Prostate gland (tissue), 2 donors: ENCODE data around the gene TAF5. TPM values are rescaled to one million over a fixed set of nuclear protein-coding genes. Genes with fewer than 3 reads are reported as not detected.
"Not testable (repeated sequence)": the region's sequence is repeated elsewhere in the genome, so short reads cannot be mapped to it uniquely, and the experiment has no call there.

Experiments used
- DNase-seq: peaks from one replicate; pipeline ENCODE4 v3.0.0-alpha.2; 2019; ENCODE audit warnings: low spot score
- H3K27ac ChIP-seq, 2 donors: fragments of 200-600 bp; sonication (generic); 2 replicates each; pipeline ENCODE4 v1.5.1; 2017 to 2019
- H3K27me3 ChIP-seq: fragments of 200-600 bp; sonication (generic); replicated peaks from 2 replicates; pipeline ENCODE4 v1.5.1; 2019; ENCODE audit not compliant: insufficient read depth
- H3K36me3 ChIP-seq, 2 donors: fragments of 200-600 bp; sonication (generic); 1 replicate in 1 of 2; 2 replicates in 1 of 2; pipeline versions ENCODE4 v1.5.1 to v1.8.1; 2017 to 2019
- H3K4me1 ChIP-seq: fragments of 200-600 bp; sonication (generic); replicated peaks from 2 replicates; pipeline ENCODE4 v1.5.1; 2019
- H3K4me3 ChIP-seq, 2 donors: fragments of 200-600 bp; sonication (generic); 2 replicates each; pipeline ENCODE4 v1.5.1; 2017 to 2019
- H3K9me3 ChIP-seq: fragments of 200-600 bp; sonication (generic); 2 replicates; pipeline ENCODE4 v1.5.1; 2017
- CTCF ChIP-seq, 4 experiments: fragments of 200-600 bp in 2 of 4; fragments of 450-650 bp in 2 of 4; sonication (generic) in 2 of 4; IDR thresholded peaks; 1 replicate in 3 of 4; 2 replicates in 1 of 4; pipeline ENCODE4 v1.5.1; 2016 to 2019; ENCODE audit warnings: antibody characterized with exemption in 4 of 4, mild to moderate bottlenecking in 2 of 4, moderate library complexity in 2 of 4
- POLR2A ChIP-seq: fragments of 450-650 bp; IDR thresholded peaks from one replicate; pipeline ENCODE4 v1.6.1; 2016; ENCODE audit warnings: antibody characterized with exemption, mild to moderate bottlenecking
- POLR2AphosphoS5 ChIP-seq: sonication (generic); formaldehyde crosslinking; IDR thresholded peaks from one replicate; pipeline ENCODE4 v1.6.1; 2017; ENCODE audit warnings: antibody characterized with exemption
- WGBS: methylation state at CpG from one replicate; pipeline ENCODE4 v1.1.5; 2018; 5-methylcytosine and 5-hydroxymethylcytosine counted together
- intact Hi-C: fragments of 100-400 bp; cut with DNase I; formaldehyde crosslinking; loops from one replicate; pipeline ENCODE4 v1.14.2; 2022
- total RNA-seq, 2 donors: library from RNA; depleted of rRNA; stranded (reverse); fragments of >200 nt; gene quantifications; one replicate each; pipeline ENCODE4 v1.1.0, GENCODE V29; 2016

TAF5 gene
- total RNA-seq, 2 donors from 2014 or later = 3.7 to 16.0 TPM

DNA sequence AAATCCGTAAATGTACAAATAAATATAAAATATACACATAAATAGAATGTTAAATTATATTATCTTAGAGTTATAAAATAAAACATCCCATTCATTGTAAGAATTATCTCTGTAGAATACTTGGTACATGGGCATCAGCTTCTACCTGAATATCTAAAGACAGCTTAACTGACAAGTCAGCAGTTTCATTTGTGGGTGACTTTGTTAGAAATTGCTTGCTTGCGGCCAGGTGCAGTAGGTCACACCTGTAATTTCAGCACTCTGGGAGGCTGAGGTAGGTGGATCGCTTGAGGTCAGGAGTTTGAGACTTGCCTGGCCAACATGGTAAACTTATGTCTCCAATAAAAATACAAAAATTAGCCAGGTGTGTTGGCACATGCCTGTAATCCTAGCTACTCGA lies 31.4 kb upstream of the TAF5 start:
- H3K27ac ChIP-seq = no peak overlapping the region
- no peaks in the 10 kb centered on the region for H3K36me3 ChIP-seq
- intact Hi-C loops = no loop called here
- H3K9me3 ChIP-seq = no peaks in the 10 kb centered on the region
- WGBS = 88% methylated on average over 4 of the region's 4 CpGs
- H3K27me3 ChIP-seq = no peaks in the 10 kb centered on the region
- TF ChIP-seq POLR2A (no peak), POLR2AphosphoS5 (no peak), CTCF (IDR thresholded peaks at IDR 0.05) (no peak)
- H3K4me3 ChIP-seq = no peak overlapping the region
- no peak for DNase-seq
- H3K4me1 ChIP-seq = no peaks in the 10 kb centered on the region

- Histone ChIP-seq H3K4me1 (no peaks in the 10 kb centered on the region), H3K4me3 (peak overlapping the region; percentile 66 to 68), H3K9me3 (no peaks in the 10 kb centered on the region), H3K27me3 (no peaks in the 10 kb centered on the region), H3K36me3 (no peaks in the 10 kb centered on the region), H3K27ac (peak overlapping the region; percentile 74)
- no peak for DNase-seq
- 47% methylated on average over 16 of the region's 16 CpGs for WGBS
- TF ChIP-seq POLR2A (no peak), CTCF (IDR thresholded peaks at IDR 0.05) (no peak), POLR2AphosphoS5 (no peak)
- intact Hi-C loops = no loop called here
Measured at GRCh38 chr10:103350175-103350516, 17.6 kb upstream of the TAF5 start.

- Histone ChIP-seq H3K27me3 (no peaks in the 10 kb centered on the region), H3K27ac (peak within 1 kb of the TSS; percentile 74), H3K9me3 (no peaks in the 10 kb centered on the region), H3K36me3 (no peaks in the 10 kb centered on the region), H3K4me1 (no peaks in the 10 kb centered on the region), H3K4me3 (peak within 1 kb of the TSS; percentile 66 to 68)
- intact Hi-C loops = no loop called here
- TF ChIP-seq POLR2AphosphoS5 (peak; percentile 55), POLR2A (no peak)
- WGBS = under 1% methylated on average over 74 of the region's 82 CpGs
- peak; percentile 58 for DNase-seq
Measured at GRCh38 chr10:103350517-103351260, 17.1 kb upstream of the TAF5 start, which contains the start of gene PCGF6. TSS of gene PCGF6 (minus strand) at chr10:103351140. CDS start at chr10:103351066, 74 bp downstream.

DNA sequence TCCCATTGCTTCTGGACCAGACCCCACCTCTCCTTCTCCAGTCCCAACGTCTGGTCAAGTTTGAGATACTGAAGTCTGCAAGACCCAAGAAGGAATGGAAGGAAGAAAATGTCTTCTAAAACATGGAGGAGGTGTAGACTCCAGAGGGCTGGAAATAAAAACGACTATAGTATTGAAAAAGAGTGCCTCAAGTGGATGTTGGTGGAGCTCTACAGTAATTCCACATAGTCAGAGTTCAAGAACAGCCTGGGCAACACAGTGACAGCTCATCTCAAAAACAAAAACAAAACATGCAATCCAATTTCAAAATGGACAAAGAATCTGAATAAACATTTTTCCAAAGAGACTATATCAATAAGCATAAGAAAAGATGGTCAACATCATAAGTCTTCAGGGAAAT lies 14.5 kb upstream of the TAF5 start:
- no peak overlapping the region for H3K27ac ChIP-seq

DNA sequence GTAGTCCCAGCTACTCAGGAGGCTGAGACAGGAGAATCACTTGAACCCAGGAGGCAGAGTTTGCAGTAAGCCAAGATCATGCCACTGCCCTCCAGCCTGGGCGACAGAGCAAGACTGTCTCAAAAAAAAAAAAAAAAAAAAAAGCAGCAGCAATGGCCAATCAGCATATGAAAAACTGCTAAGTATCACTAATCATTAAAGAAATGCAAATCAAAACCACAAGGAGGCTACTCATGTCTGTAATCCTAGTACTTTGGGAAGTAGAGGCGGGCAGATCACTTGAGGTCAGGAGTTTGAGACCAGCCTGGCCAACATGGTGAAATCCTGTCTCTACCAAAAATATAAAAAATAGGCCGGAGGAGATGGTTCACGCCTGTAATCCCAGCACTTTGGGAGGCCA lies 13.2 kb upstream of the TAF5 start:
- H3K27me3 ChIP-seq, DNase-seq, intact Hi-C loops, H3K4me3 ChIP-seq, H3K4me1 ChIP-seq, H3K9me3 ChIP-seq, H3K27ac ChIP-seq, H3K36me3 ChIP-seq: not testable (repeated sequence)
- 94% methylated on average over 4 of the region's 4 CpGs for WGBS

More for the DNA sequence above, 14.5 kb upstream of the TAF5 start:
- DNase-seq = no peak
- TF ChIP-seq CTCF (IDR thresholded peaks at IDR 0.05) (no peak), POLR2AphosphoS5 (no peak), POLR2A (no peak)
- Histone ChIP-seq H3K36me3 (no peaks in the 10 kb centered on the region), H3K4me3 (no peak overlapping the region), H3K9me3 (no peaks in the 10 kb centered on the region), H3K27me3 (no peaks in the 10 kb centered on the region), H3K4me1 (no peaks in the 10 kb centered on the region)
- 45% methylated on average over 2 of the region's 2 CpGs for WGBS
- intact Hi-C loops = no loop called here

DNA sequence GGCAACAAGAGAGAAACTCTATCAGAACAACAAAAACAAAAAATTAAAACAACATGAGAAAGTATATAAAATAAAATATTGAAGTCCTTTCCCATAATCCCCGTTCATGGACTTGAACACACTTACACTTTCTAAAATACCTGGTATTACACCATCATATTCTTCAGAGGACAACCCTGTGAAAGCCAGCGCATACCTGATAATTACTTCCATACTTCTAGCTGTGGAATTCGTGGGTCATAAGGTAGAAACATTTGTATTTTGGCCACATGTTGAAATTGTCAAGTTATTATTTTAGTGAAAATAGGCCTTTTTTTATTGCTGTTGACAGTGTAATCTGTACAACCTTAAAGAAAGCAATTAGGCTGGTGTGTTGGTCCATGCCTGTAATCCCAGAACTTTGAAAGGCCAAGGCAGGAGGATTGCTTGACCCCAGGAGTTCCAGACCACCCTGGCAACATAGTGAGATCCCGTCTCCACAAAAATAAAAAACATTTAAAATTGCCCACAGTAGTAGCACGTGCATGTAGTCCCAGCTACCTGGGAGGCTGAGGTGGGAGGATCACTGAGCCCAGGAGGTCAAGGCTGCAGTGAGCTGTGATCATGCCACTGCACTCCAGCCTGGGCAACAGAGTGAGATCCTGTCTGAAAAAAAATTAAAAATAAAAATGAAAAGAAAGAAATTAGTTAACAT lies 11.7 kb upstream of the TAF5 start:
- H3K4me1 ChIP-seq = no peaks in the 10 kb centered on the region
- H3K36me3 ChIP-seq = no peaks in the 10 kb centered on the region
- H3K9me3 ChIP-seq = no peaks in the 10 kb centered on the region
- H3K27ac ChIP-seq = no peak overlapping the region
- no peak overlapping the region for H3K4me3 ChIP-seq
- TF ChIP-seq CTCF (IDR thresholded peaks at IDR 0.05) = no peak
- no peak for TF ChIP-seq POLR2A
- no peak for TF ChIP-seq POLR2AphosphoS5
- 82% methylated on average over 5 of the region's 5 CpGs for WGBS
- no peak for DNase-seq
- intact Hi-C loops = no loop called here
- no peaks in the 10 kb centered on the region for H3K27me3 ChIP-seq

DNA sequence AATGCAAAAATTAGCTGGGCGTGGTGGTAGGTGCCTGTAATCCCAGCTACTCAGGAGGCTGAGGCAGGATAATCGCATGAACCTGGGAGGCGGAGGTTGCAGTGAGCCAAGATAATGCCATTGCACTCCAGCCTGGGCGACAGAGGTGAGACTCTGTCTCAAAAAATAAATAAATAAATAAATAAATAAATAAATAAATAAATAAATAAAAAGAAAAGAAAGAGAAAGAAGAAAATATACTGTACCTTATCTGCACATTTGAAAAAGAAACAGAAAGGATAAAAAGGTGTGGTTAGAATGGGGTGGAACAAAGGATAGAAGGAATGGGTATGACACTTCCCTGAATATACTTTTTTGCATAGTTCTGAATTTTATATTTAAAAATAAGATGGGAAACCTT lies 8.3 kb upstream of the TAF5 start:
- WGBS = 94% methylated on average over 4 of the region's 4 CpGs
- H3K4me1 ChIP-seq, DNase-seq, H3K27ac ChIP-seq, H3K4me3 ChIP-seq, H3K27me3 ChIP-seq, H3K9me3 ChIP-seq, intact Hi-C loops, H3K36me3 ChIP-seq: not testable (repeated sequence)

DNA sequence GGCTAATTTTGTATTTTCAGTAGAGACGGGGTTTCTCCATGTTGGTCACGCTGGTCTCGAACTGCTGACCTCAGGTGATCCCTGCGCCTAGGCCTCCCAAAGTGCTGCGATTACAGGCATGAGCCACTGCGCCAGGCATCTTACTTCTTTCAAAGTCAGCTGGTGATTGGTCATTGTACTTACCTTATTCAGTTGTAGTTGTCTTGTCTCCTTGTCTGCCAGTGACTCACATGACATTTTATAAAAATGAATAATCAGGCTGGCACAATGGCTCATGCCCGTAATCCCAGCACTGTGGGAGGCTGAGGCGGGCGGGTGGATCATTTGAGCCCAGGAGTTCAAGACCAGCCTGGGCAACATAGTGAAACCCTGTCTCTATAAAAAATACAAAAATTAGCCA lies 7.0 kb upstream of the TAF5 start:
- H3K36me3 ChIP-seq, H3K4me3 ChIP-seq, H3K9me3 ChIP-seq, intact Hi-C loops, H3K27ac ChIP-seq, DNase-seq, H3K4me1 ChIP-seq, H3K27me3 ChIP-seq: not testable (repeated sequence)
- 92% methylated on average over 9 of the region's 9 CpGs for WGBS
